GM19324 (cell line): ENCODE measurements around the gene C2CD4A.

Experiments
- ATAC-seq: cut with Tn5 transposase; IDR thresholded peaks from one replicate; pipeline ENCODE4 v1.9.1; 2021; ENCODE audit warnings: mild to moderate bottlenecking, moderate library complexity; ENCODE audit not compliant: unreplicated experiment, low FRiP score

The C2CD4A gene

DNA sequence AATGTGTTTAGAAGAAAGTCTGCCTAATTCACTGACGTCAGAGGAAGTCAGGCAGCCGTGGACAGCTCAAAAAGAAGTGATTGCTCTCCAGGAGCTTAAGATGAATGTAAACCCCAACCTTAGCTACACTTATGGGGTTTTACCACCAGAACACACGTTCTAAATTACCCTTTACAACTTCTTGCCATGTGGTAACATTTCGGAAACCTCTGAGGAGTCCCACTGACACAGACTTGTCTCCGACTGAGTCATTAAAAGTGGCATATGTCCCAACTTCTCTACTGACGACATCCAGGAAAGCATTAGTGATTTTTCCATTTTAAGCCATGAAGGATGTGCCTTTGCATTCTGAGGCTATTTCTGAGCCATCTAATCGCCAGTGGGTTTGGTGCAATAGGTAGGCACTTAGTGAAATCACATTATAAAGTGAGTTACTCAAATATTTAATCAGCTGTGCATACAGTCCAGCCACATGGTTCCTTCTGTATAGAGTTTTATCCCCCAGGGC lies 32.4 kb downstream of the C2CD4A start:
- no peak for ATAC-seq

DNA sequence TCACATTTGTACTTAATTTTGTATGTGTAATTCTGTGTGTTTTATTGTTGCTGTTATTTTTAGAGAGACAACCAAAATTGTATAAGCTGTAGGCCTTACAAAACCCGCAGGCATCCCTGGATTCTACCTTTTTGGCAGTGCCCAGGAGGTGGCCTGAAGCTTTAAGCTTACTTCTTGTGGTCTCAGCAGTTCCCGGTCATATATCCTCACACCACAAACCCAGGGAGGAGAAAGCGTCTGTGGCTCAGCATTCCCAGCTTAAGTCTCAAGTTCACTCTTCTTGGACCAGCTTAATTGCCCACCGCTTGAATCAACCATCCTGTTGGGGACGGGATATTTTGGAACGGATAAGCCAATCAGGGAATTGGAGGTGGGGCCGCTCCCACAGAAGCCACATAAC lies 36.7 kb downstream of the C2CD4A start:
- ATAC-seq: no peak

DNA sequence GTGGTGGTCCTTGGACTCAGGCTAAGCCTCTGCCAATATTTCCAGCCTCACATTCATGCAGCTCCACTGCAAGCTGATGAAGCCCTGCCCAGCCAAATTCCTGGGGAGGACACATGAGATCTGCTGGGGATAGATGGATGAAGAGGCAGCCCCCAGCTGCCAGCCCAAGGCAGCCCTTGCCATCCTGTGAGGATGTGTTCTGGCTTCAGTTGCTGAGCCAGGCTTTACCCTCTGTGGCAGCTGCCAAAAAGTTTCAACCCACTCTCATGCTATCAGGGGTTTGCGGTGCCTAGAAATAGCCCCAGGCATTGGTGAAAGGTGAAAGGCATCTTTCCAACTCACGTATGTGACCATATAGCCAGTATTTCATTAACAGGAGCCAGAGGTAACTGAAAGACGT lies 37.6 kb downstream of the C2CD4A start:
- ATAC-seq: no peak

DNA sequence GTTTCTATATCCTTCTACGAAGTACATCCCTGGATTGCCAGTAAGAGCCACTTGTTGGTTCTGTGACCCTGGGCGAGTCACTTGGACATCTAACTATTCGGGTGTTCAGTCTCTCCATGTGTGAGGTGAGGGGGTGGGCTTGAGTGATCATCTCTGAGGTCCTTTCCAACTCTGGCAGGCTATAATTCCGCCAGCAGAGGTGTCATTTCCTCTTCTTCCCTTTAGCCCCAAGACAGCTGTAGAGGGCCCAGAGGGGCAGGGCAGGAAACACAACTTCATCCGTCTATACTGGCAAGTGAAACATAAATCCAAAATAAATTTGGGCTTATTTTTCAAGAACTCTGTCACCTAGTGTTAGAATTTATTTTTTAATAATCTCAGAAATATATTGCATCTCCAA lies 38.1 kb downstream of the C2CD4A start:
- no peak for ATAC-seq

DNA sequence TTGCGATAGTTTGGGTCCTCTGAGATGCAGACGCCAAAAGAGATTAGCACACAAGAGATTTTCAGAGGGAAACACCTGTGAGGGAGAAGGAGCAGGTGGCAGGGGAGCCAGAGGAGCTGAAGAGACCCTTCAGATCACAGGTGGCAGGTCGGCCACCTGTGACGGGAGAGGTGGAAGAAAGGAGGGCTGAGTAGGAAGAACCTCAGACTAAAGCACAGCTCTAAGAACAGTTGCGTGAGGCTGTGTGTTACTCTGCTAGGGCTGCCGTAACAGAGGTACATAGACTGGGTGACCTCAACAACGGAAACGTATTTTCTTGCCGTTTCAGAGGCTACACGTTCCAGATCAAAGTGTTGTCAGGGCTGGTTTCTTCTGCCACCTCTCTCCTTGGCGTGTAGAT lies 38.5 kb downstream of the C2CD4A start:
- no peak for ATAC-seq

DNA sequence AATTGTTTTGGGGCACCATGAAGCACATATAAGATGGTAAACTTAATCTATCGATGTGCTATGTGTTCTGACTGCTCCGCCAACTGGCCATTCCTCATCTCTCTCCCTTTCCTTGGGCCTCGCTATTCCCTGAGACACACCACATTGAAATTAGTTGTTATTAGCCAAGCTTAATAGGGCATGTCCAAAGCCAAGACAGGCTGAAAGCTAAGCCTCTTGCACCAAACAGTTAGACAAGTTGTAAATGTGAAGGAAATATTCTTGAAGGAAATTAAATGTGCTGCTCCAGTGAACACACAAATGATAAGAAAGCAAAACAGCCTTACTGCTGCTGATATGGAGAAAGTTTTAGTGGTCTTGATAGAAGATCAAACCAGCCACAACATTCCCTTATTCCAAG lies 39.3 kb downstream of the C2CD4A start:
- ATAC-seq: no peak

DNA sequence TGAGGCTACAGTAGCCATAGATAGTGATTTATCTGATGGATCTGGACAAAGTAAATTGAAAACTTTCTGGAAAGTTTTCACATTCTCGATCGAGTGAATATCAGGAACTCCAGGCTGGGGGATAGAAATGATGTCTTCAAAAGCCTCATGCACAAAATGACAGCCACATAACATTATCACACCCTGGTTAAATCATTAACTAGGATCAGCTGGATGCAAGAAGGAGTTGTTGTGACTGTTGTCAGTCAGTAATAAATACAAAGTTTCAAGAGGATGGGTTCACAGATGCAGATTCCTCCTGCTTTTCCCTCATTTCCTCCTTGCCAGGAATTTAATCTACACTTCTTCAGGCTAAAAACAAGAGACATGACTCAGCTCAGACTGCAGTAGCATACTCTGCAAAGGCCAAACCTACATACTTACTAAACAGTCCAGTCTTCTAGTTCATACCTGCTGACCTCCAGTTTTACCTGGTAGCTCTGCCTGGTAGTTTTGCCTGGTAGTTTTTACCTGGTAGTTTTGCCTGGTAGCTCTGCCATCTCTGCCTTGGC lies 40.9 kb downstream of the C2CD4A start:
- ATAC-seq: no peak

DNA sequence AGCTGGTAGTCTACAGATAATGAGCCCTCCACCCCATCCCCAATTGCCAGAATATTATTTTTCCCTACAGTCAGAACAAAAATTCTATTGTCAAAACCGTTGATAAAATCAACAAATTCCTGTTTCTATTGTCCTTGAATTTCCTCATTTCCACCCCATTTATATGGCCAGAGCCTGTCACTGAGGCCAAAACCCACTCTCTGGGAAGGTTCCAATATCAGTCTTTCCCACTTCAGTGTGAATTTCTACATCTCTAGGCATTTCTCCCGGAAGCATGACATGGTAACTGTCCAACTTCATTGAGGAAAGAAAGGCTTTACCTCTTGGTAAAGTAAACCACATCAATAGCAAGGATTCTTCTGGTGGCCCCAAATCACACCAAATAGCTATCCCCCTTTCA lies 41.6 kb downstream of the C2CD4A start:
- ATAC-seq: no peak

DNA sequence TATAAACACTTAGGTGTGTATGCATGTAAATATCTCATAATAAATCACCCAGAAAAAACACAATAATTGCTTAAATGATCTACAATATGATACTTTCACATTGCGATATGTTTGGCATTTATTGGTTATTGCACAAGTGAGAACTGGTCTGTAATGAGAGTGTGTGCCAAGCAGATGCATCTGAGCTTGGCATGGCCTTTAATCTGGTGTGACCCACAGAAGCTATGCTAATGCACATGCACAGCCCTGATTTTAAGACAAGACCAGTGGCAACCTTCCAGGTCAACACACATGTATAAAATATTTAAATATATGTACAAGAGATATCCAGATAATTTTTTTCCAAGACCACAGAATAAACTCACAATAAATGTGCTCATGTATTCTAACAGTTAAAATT lies 42.7 kb downstream of the C2CD4A start:
- no peak for ATAC-seq

DNA sequence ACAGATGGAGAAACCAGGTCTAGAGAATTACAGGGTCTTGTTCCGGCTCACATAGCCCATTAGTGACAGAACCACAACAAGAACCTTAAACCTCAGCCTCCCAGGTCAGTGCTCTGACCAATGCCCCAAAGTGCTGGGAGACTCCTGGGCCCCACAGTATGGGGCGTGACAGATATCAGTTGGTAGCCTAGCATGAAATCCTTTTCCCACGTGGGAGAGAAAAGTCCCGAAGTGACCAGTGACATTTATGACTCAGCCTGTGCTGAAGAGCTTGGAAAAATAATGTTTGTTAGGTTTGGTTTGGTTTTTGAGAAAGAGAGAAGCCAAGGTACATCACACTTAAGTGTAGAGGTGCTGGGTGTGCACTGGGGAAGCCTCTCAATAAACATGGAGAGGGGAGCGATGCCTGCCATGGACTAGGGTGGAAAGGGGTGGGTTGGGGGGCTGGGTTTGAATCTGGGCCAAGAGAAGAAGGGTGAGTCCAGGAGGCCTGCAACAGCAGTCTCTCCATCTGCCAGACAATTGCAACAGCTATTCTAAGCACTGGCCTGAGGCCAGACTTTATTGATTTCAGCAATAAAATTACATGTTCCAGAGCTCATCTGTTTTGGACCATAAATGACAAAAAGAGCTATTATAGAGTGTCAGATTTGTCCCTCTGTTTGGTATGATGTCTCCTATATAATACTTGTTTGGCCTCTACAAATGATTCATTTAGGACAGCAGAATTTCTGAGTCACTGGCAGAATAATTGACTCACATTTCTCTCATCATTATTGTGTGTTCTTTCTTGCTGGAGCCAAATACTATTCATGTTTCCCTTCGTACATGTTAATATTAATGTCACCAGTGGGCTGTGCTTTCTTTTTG lies 43.4 kb downstream of the C2CD4A start:
- ATAC-seq: no peak

DNA sequence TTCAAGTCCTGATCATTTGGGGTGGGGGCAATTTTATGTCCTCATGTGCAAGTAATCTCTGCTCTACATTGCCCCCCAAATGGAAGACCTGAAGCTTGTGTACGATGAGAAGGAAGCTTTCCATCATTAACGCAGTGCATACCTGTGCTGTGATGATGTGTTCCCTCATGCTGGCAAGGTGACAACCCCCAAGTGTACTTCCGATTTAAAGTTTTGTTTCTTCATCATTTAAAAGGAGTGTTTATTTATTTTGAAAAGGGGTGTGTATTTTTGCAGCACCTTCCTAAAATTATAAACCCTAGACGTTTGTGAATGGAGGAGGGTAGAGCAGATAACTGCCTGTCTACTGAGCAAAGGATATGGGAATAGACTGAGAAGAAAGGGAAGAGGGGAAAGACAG lies 45.3 kb downstream of the C2CD4A start:
- ATAC-seq: no peak

DNA sequence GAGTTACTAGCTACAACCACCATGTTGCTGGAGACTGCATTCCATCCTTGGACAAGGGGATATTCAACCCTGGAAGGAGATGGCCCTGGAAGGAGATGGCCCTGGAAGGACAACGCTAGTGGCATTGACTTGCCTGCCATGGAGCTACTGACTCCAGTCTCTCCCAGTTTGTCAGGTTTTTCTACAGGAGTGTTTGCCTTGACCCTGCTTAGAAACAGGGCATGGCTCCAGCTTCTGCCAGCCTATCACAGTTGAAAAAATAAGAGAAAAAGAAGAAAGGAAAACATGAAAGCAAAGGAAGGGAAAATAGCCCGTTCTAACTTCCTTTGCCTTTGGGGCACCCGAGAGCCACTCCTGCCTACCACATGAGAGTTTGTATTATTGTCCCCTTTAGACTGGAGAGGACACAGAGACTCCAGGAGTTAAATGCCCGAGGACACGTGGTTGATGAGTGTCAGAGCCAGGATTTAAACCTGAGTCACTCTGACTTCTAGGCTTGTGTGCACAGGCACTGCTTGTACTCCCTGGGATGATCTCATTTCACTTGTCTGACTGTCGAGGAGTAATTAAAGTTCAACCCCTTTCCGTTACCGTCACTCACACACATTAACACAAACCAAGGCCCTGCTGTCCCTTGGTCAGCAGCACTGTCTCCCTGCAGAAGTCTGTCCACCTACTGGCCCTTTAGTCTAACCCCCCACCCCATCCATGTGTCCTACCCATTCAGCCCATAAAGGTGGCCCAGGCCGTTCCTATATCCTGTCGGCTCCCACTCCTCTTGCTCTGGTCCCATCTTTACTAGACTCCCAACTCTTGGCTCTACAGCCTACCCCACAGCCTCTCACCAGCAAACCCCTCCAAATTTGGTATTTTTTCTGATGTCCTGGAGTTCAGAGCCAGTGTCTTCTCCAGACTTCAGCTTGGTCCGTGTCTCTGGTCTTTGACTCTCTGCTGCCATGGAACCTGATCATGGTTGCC lies 46.1 kb downstream of the C2CD4A start:
- ATAC-seq: no peak

DNA sequence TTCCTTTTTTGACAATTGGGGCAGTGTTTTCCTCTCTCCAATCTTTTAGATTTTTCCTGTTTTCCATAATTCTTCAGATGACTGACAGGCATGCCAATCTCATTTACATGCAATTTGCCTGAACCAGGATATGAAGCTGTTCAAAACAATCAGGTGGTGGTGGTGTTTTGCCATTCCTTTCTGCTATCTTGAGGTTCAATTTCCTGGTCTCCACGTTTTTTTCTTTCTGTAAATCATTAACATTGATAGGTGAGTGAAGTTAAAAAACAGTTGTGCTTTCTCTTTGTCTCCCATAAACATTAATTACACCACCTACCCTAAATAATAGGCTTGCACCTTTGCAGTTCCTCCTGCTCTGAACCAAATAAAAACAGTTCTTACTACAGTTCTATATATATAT lies 49.1 kb downstream of the C2CD4A start:
- ATAC-seq: no peak

DNA sequence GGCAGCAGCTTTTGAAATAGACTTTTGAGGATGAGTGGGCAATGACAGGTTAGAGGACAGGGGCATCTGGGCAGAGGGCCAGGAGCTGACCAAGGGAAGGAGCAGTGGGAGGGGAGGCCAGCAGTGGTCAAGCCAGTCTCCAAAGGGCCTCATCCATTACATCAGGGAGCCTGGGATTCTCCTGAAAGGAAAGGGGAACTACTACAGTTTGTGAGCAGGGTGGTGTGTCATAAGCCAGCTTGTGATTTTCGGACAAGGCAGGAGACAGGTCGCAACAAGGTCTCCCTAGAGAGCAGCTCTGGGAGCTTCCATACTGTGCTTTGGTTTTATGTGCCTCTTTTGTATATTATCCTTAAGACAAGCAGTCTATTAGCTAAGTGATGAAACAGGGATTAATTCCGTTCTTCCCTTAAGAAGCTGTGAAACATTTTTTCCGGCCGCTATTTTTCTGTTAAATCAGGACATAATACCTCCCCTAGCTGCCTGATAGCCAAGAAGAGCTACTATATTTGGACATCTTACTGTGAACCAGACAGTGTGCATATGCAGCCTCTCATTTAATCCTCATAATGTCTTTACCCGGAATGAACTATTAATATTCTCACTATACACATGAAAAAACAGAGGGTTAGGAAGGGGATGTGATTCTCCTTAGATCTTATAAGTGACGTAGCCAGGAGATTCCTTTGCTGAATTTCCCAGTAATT lies 51.9 kb downstream of the C2CD4A start:
- ATAC-seq: no peak

DNA sequence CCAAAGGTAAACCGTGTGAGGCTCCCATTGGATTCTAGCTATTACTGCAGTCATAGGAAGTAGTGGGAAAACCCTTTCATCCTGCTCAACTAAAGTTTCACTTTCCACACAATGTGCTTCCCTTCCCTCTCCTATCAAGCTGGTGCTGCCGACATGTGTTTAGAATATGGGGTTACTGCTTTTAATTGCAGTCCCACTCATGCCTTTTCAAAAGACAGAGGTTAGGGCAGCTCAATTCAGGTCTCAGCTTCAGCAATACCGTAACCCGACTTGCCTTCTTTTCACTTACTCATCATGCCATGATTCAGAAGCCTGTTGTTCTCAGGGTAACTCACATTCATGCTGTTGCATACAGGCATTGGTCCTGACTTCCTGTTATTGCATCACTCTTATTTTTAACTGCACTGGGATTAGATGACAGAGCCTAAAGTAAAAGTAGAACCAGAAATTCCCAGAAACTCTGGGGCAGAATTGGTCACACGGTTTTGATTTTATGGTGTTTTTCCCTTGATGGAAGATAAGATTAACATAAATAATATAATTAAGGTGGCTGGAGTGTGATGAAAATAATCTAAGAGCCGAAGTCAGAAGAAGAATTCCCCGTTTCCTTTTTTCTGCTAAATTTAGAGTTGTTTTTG lies 52.6 kb downstream of the C2CD4A start:
- ATAC-seq: no peak

DNA sequence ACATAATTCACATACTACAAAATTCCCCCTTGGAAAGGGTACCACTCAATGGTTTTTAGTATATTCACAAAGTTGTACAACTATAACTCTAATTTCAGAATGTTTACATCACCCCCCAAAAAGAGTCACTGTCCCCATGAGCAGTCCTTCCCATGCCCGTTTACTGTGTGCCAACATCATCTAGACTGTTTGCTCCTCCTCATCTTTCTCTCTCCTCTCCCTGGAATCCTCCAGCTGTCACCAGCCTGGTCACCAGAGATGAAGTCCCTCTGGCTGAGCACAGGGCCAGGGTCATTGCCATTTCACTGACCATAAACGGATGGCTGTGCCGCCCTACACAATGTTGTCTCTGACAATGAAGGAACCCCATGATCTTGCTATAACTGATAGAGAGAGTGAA lies 53.1 kb downstream of the C2CD4A start:
- no peak for ATAC-seq
